HL-60 (cell line): Measurements from ENCODE around the gene KCNJ6.

Experiments used
- CTCF ChIP-seq: IDR thresholded peaks from one replicate; pipeline ENCODE4 v1.5.1; 2011; ENCODE audit warnings: low read length, control low read depth, inconsistent platforms; ENCODE audit not compliant: insufficient read depth
- GABPA ChIP-seq: IDR thresholded peaks from 2 replicates; pipeline ENCODE4 v1.6.1; 2012; ENCODE audit warnings: low read depth
- POLR2AphosphoS5 ChIP-seq: IDR thresholded peaks from 2 replicates; pipeline ENCODE4 v1.6.1; 2012; ENCODE audit warnings: low read depth
- REST ChIP-seq: IDR thresholded peaks from 2 replicates; pipeline ENCODE4 v1.6.1; 2012; ENCODE audit warnings: low read depth; ENCODE audit not compliant: insufficient replicate concordance
- SPI1 ChIP-seq: IDR thresholded peaks from 2 replicates; pipeline ENCODE4 v1.6.1; 2012; ENCODE audit warnings: low read depth, mild to moderate bottlenecking, borderline replicate concordance

DNA sequence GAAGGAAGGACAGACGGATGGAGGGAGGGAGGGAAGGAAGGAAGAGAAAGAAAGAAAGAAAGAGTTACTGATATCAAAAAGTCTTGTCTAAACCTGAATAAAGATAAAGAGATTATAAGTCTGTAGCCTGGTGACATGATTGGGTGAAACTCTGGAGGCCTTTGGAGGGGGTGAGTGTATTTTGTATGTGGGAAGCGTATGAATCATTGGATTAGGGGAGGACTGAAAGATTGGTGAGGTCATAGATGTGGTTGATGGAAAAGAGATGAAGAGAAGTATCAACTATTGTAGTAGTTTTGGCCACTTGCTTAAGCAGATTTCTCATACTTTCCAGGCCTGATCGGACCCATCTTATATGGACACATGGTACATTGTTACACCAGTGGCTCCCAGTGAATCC, 11.5 kb upstream of the KCNJ6 start:
- TF ChIP-seq CTCF = no peak
- no peak for TF ChIP-seq POLR2AphosphoS5
- TF ChIP-seq GABPA = no peak
- no peak for TF ChIP-seq REST
- TF ChIP-seq SPI1 = no peak
